PC-9 (cell line): ENCODE results near the gene RNF43. TPM values are rescaled to one million over a fixed set of nuclear protein-coding genes. Genes with fewer than 3 reads are reported as not detected.

ENCODE experiments used
- BruUV-seq: library from RNA; stranded (reverse); fragments of 400-500 nt; replicated peaks from 2 replicates; lab custom pipeline; 2021; lab: Mats Ljungman, UMichigan
- CTCF ChIA-PET: fragments of 300-600 bp; sonication (Branson Sonifier 250); formaldehyde crosslinking; loops from one replicate; lab custom pipeline; 2022; ENCODE audit warnings: antibody characterized with exemption; lab: Charles Lee
- POLR2A ChIA-PET: fragments of 300-600 bp; sonication (Branson Sonifier 250); formaldehyde crosslinking; loops from one replicate; lab custom pipeline; 2022; ENCODE audit warnings: antibody characterized with exemption; ENCODE audit not compliant: unreplicated experiment; lab: Charles Lee
- DNase-seq, 2 experiments: peaks; one replicate each; pipeline versions ENCODE4 v3.0.0 to v3.0.0-alpha.2; 2015 to 2022; ENCODE audit warnings: mixed read lengths in 1 of 2
- H2AFZ ChIP-seq: fragments of 200-600 bp; sonication (generic); 2 replicates; pipeline ENCODE4 v1.8.1; 2017; ENCODE audit warnings: antibody characterized with exemption
- H3F3A ChIP-seq: fragments of 200-600 bp; sonication (generic); 2 replicates; pipeline ENCODE4 v1.8.1; 2017; ENCODE audit warnings: antibody characterized with exemption, mild to moderate bottlenecking, low read depth; ENCODE audit not compliant: insufficient read depth
- H3K27ac ChIP-seq: fragments of 200-600 bp; sonication (generic); 2 replicates; pipeline ENCODE4 v1.6.1; 2016; ENCODE audit warnings: mixed run types
- H3K27me3 ChIP-seq: fragments of 200-600 bp; sonication (generic); 2 replicates; pipeline ENCODE4 v1.6.1; 2016; ENCODE audit warnings: low read depth, mixed run types; ENCODE audit not compliant: insufficient read depth
- H3K36me3 ChIP-seq: fragments of 200-600 bp; sonication (generic); 2 replicates; pipeline ENCODE4 v1.6.1; 2016; ENCODE audit warnings: low read depth, mixed run types
- H3K4me1 ChIP-seq: fragments of 200-600 bp; sonication (generic); replicated peaks from 2 replicates; pipeline ENCODE4 v1.6.1; 2016; ENCODE audit warnings: mixed run types; ENCODE audit not compliant: insufficient read depth
- H3K4me2 ChIP-seq: fragments of 200-600 bp; sonication (generic); 2 replicates; pipeline ENCODE4 v1.6.1; 2017; ENCODE audit warnings: mixed run types
- H3K4me3 ChIP-seq: fragments of 200-600 bp; sonication (generic); 2 replicates; pipeline ENCODE4 v1.6.1; 2016; ENCODE audit warnings: mixed run types
- H3K79me2 ChIP-seq: fragments of 200-600 bp; sonication (generic); 2 replicates; pipeline ENCODE4 v1.6.1; 2017; ENCODE audit warnings: low read depth, mixed run types
- H3K9me2 ChIP-seq: fragments of 200-600 bp; sonication (generic); 2 replicates; pipeline ENCODE4 v1.8.1; 2017; ENCODE audit warnings: mild to moderate bottlenecking; ENCODE audit not compliant: insufficient read depth
- H3K9me3 ChIP-seq: fragments of 200-600 bp; sonication (generic); 2 replicates; pipeline ENCODE4 v1.8.1; 2016; ENCODE audit warnings: low read depth; ENCODE audit not compliant: insufficient read depth
- H4K20me1 ChIP-seq: fragments of 200-600 bp; sonication (generic); 2 replicates; pipeline ENCODE4 v1.8.1; 2017; ENCODE audit not compliant: insufficient read depth
- EZH2 ChIP-seq: fragments of 200-600 bp; sonication (generic); IDR thresholded peaks from 2 replicates; pipeline ENCODE4 v1.8.0; 2017; ENCODE audit warnings: antibody characterized with exemption, low read depth
- intact Hi-C: fragments of 100-400 bp; cut with micrococcal nuclease; formaldehyde crosslinking; loops from one replicate; pipeline ENCODE4 v1.10.0; 2022; ENCODE audit not compliant: unreplicated experiment
- total RNA-seq: library from RNA; stranded (reverse); gene quantifications from 2 replicates; pipeline ENCODE4 v1.2.3, GENCODE V29; 2021
- TF ChIP-seq, protein P1 (sequence below): fragments of 200-600 bp; sonication (generic); conservative IDR thresholded peaks from 2 replicates; pipeline ENCODE4 v1.6.1; 2017; ENCODE audit warnings: mixed run types, antibody characterized with exemption, mild to moderate bottlenecking, moderate library complexity

RNF43 gene
- total RNA-seq, 1 experiment from 2014 or later: 0.33 TPM

DNA sequence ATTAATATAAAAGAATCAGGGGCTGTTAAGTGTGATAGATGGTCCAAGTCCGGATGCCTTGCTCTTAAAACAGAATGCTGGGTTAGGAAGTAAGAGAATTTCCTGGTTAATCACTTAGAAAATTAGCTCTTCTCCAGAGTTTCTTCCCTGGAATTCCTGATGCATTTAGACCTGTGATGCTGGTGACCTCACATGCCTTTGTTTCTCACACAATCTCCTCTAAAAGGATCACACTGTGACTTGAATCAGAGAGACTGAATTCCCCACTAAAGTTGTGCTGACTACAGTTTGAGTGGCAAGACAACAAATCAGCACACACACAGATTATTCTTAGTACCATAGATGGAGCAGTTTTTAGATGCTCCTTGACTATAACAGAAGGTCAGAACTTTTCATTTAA is 4.4 kb upstream of the RNF43 start:
- H3K27me3 ChIP-seq: peaks cover 41% of the 10 kb centered on the region
- ChIA-PET POLR2A (no interaction called here), CTCF (no interaction called here)
- H3K4me1 ChIP-seq: peaks cover 12% of the 10 kb centered on the region
- no peaks in the 10 kb centered on the region for H3K9me2 ChIP-seq
- H2AFZ ChIP-seq: no peak overlapping the region
- no peak overlapping the region for H3K27ac ChIP-seq
- intact Hi-C loops: no loop called here
- H3K79me2 ChIP-seq: no peaks in the 10 kb centered on the region
- H3K9me3 ChIP-seq: no peaks in the 10 kb centered on the region
- H3K4me2 ChIP-seq: no peak overlapping the region
- BruUV-seq: no TSS peak
- H3K4me3 ChIP-seq: no peak overlapping the region
- no peak for TF ChIP-seq EZH2
- TF ChIP-seq, protein P1, sequence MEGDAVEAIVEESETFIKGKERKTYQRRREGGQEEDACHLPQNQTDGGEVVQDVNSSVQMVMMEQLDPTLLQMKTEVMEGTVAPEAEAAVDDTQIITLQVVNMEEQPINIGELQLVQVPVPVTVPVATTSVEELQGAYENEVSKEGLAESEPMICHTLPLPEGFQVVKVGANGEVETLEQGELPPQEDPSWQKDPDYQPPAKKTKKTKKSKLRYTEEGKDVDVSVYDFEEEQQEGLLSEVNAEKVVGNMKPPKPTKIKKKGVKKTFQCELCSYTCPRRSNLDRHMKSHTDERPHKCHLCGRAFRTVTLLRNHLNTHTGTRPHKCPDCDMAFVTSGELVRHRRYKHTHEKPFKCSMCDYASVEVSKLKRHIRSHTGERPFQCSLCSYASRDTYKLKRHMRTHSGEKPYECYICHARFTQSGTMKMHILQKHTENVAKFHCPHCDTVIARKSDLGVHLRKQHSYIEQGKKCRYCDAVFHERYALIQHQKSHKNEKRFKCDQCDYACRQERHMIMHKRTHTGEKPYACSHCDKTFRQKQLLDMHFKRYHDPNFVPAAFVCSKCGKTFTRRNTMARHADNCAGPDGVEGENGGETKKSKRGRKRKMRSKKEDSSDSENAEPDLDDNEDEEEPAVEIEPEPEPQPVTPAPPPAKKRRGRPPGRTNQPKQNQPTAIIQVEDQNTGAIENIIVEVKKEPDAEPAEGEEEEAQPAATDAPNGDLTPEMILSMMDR: no peak
- no peaks in the 10 kb centered on the region for H3K36me3 ChIP-seq
- H4K20me1 ChIP-seq: no peaks in the 10 kb centered on the region
- H3F3A ChIP-seq: peaks cover 7% of the 10 kb centered on the region; the same call in 1 of the 2 replicates
- DNase-seq: no peak

DNA sequence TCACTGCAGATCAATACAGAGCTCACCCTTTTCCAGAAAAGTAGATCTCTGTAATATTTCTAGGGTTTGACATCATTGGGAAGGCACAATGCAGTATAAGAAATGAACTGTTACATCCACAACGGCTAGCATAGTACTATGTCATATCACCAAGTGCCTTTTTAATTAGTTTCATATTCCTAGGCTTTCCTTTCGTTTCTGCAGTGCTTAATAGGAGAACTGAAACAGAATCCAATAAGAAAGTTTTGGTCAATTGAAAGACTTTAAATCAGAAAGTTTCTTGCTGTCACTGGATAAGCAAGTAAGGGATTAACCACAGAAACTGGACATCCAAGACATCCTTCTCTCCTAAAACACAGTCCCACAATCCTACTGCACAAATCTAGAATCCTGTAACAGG is 3.5 kb upstream of the RNF43 start:
- Histone ChIP-seq H3K9me3 (no peaks in the 10 kb centered on the region), H3K27ac (no peak overlapping the region), H3K4me3 (no peak overlapping the region), H4K20me1 (no peaks in the 10 kb centered on the region), H3K9me2 (no peaks in the 10 kb centered on the region), H3K27me3 (peaks cover 41% of the 10 kb centered on the region), H3K4me1 (peaks cover 12% of the 10 kb centered on the region), H3K4me2 (no peak overlapping the region), H3K79me2 (no peaks in the 10 kb centered on the region), H2AFZ (no peak overlapping the region), H3F3A (peaks cover 7% of the 10 kb centered on the region; the same call in 1 of the 2 replicates), H3K36me3 (no peaks in the 10 kb centered on the region)
- no peak for DNase-seq
- ChIA-PET POLR2A (no interaction called here), CTCF (no interaction called here)
- BruUV-seq: no TSS peak
- intact Hi-C loops: no loop called here
- TF ChIP-seq, protein P1: no peak
- no peak for TF ChIP-seq EZH2

DNA sequence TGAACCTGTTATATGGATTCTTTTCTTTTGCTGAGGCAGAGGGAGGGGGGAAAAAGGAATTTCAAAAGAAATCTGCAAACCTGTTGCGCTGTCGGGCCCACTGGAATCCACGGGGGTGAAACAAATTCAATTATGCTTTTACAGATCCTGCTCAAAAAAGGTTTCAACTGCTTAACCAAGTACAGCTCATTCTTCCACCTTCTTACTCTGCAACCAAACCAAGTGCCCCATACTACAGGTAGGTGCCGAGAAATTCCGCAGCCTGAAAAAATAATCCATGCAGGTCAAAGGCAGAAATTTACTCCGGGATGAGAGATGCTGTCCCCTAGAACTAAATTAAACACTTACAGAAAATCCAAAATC is 416 bp downstream of the RNF43 start:
- Histone ChIP-seq H3K4me3 (peak overlapping the region; percentile 30; the same call in 1 of the 2 replicates), H3K27me3 (peaks cover 22% of the 10 kb centered on the region), H2AFZ (peak overlapping the region; percentile 39; the same call in 1 of the 2 replicates), H3K79me2 (no peaks in the 10 kb centered on the region), H3K27ac (peak overlapping the region; percentile 27; the same call in 1 of the 2 replicates), H3K9me2 (no peaks in the 10 kb centered on the region), H4K20me1 (no peaks in the 10 kb centered on the region), H3K9me3 (no peaks in the 10 kb centered on the region), H3K4me2 (peak overlapping the region; percentile 65), H3F3A (peaks cover 7% of the 10 kb centered on the region; the same call in 1 of the 2 replicates), H3K36me3 (no peaks in the 10 kb centered on the region), H3K4me1 (peaks cover 31% of the 10 kb centered on the region)
- intact Hi-C loops: loop anchor here (1.0 to 10.0 kb wide), 5 partner anchors 26 to 202 kb away; partner anchors contain the start of genes MKS1 and SUPT4H1
- POLR2A ChIA-PET: interaction anchor here (0.5 to 1.1 kb wide), 4 partner anchors 65 to 1653 kb away, joined by 3 to 28 read pairs (median 5); partner anchors contain the start of gene SUPT4H1
- no peak for DNase-seq
- TF ChIP-seq EZH2: no peak
- TF ChIP-seq, protein P1: no peak
- TSS peak; percentile 59 for BruUV-seq
- CTCF ChIA-PET: interaction anchor here (1.2 to 2.5 kb wide), 2 partner anchors 65 to 100 kb away, joined by 20 to 28 read pairs; partner anchors contain the start of gene SUPT4H1
